ENCODE data around the gene KDM3A. TPM values are rescaled to one million over a fixed set of nuclear protein-coding genes. Genes with fewer than 3 reads are reported as not detected.

The KDM3A gene
- 31.8 TPM for total RNA-seq

- DNase-seq (ENCODE audit: low read depth in 2 of 3, low spot score in 2 of 3): peak; percentile 92 to 100 (median 100)
Measured at GRCh38 chr2:86440631-86441391, at the start of gene KDM3A. Gene KDM3A (plus strand): TSS chr2:86441371. CDS start chr2:86442048, 677 bp downstream.

GRCh38 chr2:86392873-86393518 lies 48.2 kb upstream of the KDM3A start:
- no peak for DNase-seq (ENCODE audit: low read depth in 2 of 3, low spot score in 2 of 3)

- no peak for DNase-seq (ENCODE audit: low read depth in 2 of 3, low spot score in 2 of 3)
Measured at GRCh38 chr2:86393521-86394491, 47.4 kb upstream of the KDM3A start.

GRCh38 chr2:86396291-86396785 lies 44.8 kb upstream of the KDM3A start:
- peak in 1 of 3 donors; percentile 58 for DNase-seq (ENCODE audit: low read depth in 2 of 3, low spot score in 2 of 3)

GRCh38 chr2:86397986-86398385 lies 43.2 kb upstream of the KDM3A start:
- DNase-seq (ENCODE audit: low read depth in 2 of 3, low spot score in 2 of 3): no peak

- DNase-seq (ENCODE audit: low read depth in 2 of 3, low spot score in 2 of 3): no peak
Measured at GRCh38 chr2:86398500-86399474, 42.4 kb upstream of the KDM3A start.

- DNase-seq (ENCODE audit: low read depth in 2 of 3, low spot score in 2 of 3): no peak
Measured at GRCh38 chr2:86400321-86400720, 40.9 kb upstream of the KDM3A start.

GRCh38 chr2:86410581-86410980 lies 30.6 kb upstream of the KDM3A start:
- DNase-seq (ENCODE audit: low read depth in 2 of 3, low spot score in 2 of 3): no peak

- peak in 1 of 3 donors; percentile 49 for DNase-seq (ENCODE audit: low read depth in 2 of 3, low spot score in 2 of 3)
Measured at GRCh38 chr2:86411396-86411795, 29.8 kb upstream of the KDM3A start.

GRCh38 chr2:86412007-86412406 lies 29.2 kb upstream of the KDM3A start:
- DNase-seq (ENCODE audit: low read depth in 2 of 3, low spot score in 2 of 3): no peak

- no peak for DNase-seq (ENCODE audit: low read depth in 2 of 3, low spot score in 2 of 3)
Measured at GRCh38 chr2:86413296-86414094, 27.7 kb upstream of the KDM3A start.

- peak in 1 of 3 donors; percentile 47 for DNase-seq (ENCODE audit: low read depth in 2 of 3, low spot score in 2 of 3)
Measured at GRCh38 chr2:86414996-86415395, 26.2 kb upstream of the KDM3A start.

GRCh38 chr2:86416146-86416545 lies 25.0 kb upstream of the KDM3A start:
- no peak for DNase-seq (ENCODE audit: low read depth in 2 of 3, low spot score in 2 of 3)

GRCh38 chr2:86417961-86418360 lies 23.2 kb upstream of the KDM3A start:
- DNase-seq (ENCODE audit: low read depth in 2 of 3, low spot score in 2 of 3): no peak

GRCh38 chr2:86420913-86421312 lies 20.3 kb upstream of the KDM3A start:
- no peak for DNase-seq (ENCODE audit: low read depth in 2 of 3, low spot score in 2 of 3)

GRCh38 chr2:86426271-86426670 lies 14.9 kb upstream of the KDM3A start:
- no peak for DNase-seq (ENCODE audit: low read depth in 2 of 3, low spot score in 2 of 3)

- DNase-seq (ENCODE audit: low read depth in 2 of 3, low spot score in 2 of 3): no peak
Measured at GRCh38 chr2:86429335-86429734, 11.8 kb upstream of the KDM3A start.

- no peak for DNase-seq (ENCODE audit: low read depth in 2 of 3, low spot score in 2 of 3)
Measured at GRCh38 chr2:86430368-86430767, 10.8 kb upstream of the KDM3A start.

GRCh38 chr2:86433137-86433536 lies 8.0 kb upstream of the KDM3A start:
- no peak for DNase-seq (ENCODE audit: low read depth in 2 of 3, low spot score in 2 of 3)

Measured in hematopoietic multipotent progenitor cell (in vitro differentiated cells).